Fibroblast of skin of back (primary cell): Measurements from ENCODE around the gene RBM7.

Experiments
- DNase-seq: peaks from one replicate; pipeline ENCODE4 v3.0.0-alpha.2; 2013

RBM7 gene

DNA sequence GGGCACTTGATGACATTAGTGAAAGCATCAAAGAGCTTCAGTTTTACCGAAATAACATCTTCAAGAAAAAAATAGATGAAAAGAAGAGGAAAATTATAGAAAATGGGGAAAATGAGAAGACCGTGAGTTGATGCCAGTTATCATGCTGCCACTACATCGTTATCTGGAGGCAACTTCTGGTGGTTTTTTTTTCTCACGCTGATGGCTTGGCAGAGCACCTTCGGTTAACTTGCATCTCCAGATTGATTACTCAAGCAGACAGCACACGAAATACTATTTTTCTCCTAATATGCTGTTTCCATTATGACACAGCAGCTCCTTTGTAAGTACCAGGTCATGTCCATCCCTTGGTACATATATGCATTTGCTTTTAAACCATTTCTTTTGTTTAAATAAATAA, 49.4 kb downstream of the RBM7 start:
- DNase-seq: no peak

DNA sequence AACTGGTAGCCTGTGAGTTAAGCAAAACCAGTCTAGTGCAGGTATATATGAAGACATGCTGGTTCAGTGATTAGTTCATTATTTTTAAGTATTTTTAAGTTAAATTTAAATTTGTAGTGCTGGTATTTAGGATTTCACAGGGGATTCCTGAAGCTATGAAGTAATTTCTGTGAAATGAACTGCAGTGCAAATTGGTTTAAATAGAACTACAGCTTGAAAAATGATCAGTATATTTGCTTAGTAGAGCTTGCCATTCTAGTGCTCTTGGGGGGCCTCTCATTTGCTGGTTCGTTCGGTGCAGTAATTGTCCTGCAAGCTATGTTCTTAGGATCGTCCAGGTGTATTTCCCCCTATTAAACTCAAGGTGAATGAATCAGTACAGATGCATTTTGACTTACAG, 51.9 kb downstream of the RBM7 start:
- DNase-seq: no peak
